Central memory CD8-positive, alpha-beta T cell (primary cell): Measurements from ENCODE around the gene TSEN54.

Source experiments
- ATAC-seq: fragments of 150-1000 bp; cut with Tn5 transposase; replicated peaks from 2 replicates; pipeline ENCODE4 v1.10.0; 2022; ENCODE audit warnings: mild to moderate bottlenecking, moderate FRiP score, moderate number of reproducible peaks; ENCODE audit not compliant: poor library complexity, severe bottlenecking; ENCODE audit errors: extremely low read depth
- DNase-seq, 2 donors: peaks; one replicate each; pipeline ENCODE4 v3.0.0; 2021; ENCODE audit warnings: low spot score in 2 of 2
- H3K27ac Mint-ChIP-seq: one replicate; pipeline ENCODE4 v1.8.0; 2022; ENCODE audit warnings: low read depth, mild to moderate bottlenecking, moderate library complexity, mixed read lengths
- H3K27me3 Mint-ChIP-seq: one replicate; pipeline ENCODE4 v1.8.0; 2022; ENCODE audit warnings: mixed read lengths
- H3K36me3 Mint-ChIP-seq: one replicate; pipeline ENCODE4 v1.8.0; 2022; ENCODE audit warnings: mild to moderate bottlenecking, moderate library complexity, mixed read lengths; ENCODE audit not compliant: insufficient read depth
- H3K4me1 Mint-ChIP-seq: one replicate; pipeline ENCODE4 v1.8.0; 2022; ENCODE audit warnings: mixed read lengths
- H3K4me3 Mint-ChIP-seq: one replicate; pipeline ENCODE4 v1.8.0; 2022; ENCODE audit warnings: mild to moderate bottlenecking, moderate library complexity, mixed read lengths
- H3K9me3 Mint-ChIP-seq: one replicate; pipeline ENCODE4 v1.8.0; 2022; ENCODE audit warnings: mixed read lengths

The TSEN54 gene

GRCh38 chr17:75521290-75521689, 5.0 kb downstream of the TSEN54 start:
- H3K36me3 Mint-ChIP-seq: peaks cover 24% of the 10 kb centered on the region
- H3K27me3 Mint-ChIP-seq: no peaks in the 10 kb centered on the region
- DNase-seq (no peak), ATAC-seq (no peak)
- H3K4me3 Mint-ChIP-seq: no peak overlapping the region
- H3K27ac Mint-ChIP-seq: no peak overlapping the region
- no peaks in the 10 kb centered on the region for H3K9me3 Mint-ChIP-seq
- H3K4me1 Mint-ChIP-seq: peaks cover 21% of the 10 kb centered on the region

GRCh38 chr17:75521951-75522727, 5.8 kb downstream of the TSEN54 start:
- no peak for ATAC-seq
- H3K27me3 Mint-ChIP-seq: no peaks in the 10 kb centered on the region
- no peak overlapping the region for H3K27ac Mint-ChIP-seq
- peaks cover 28% of the 10 kb centered on the region for H3K4me1 Mint-ChIP-seq
- H3K9me3 Mint-ChIP-seq: no peaks in the 10 kb centered on the region
- H3K36me3 Mint-ChIP-seq: peaks cover 28% of the 10 kb centered on the region
- no peak for DNase-seq
- H3K4me3 Mint-ChIP-seq: no peak overlapping the region

- Mint-ChIP-seq H3K9me3 (no peaks in the 10 kb centered on the region), H3K27ac (no peak overlapping the region), H3K4me1 (peaks cover 13% of the 10 kb centered on the region), H3K27me3 (no peaks in the 10 kb centered on the region), H3K4me3 (no peak overlapping the region), H3K36me3 (peaks cover 21% of the 10 kb centered on the region)
- no peak for ATAC-seq
- DNase-seq: no peak
These were observed 7.3 kb downstream of the TSEN54 start for GRCh38 chr17:75523647-75524046.

GRCh38 chr17:75524269-75524969, 8.1 kb downstream of the TSEN54 start:
- Mint-ChIP-seq H3K4me3 (peak overlapping the region; percentile 81), H3K4me1 (peaks cover 11% of the 10 kb centered on the region), H3K36me3 (peaks cover 18% of the 10 kb centered on the region), H3K9me3 (no peaks in the 10 kb centered on the region), H3K27me3 (no peaks in the 10 kb centered on the region), H3K27ac (no peak overlapping the region)
- no peak for ATAC-seq
- DNase-seq: no peak

- DNase-seq (peak; percentile 62 to 77), ATAC-seq (peak; percentile 90)
- Mint-ChIP-seq H3K9me3 (no peaks in the 10 kb centered on the region), H3K36me3 (peaks cover 14% of the 10 kb centered on the region), H3K4me1 (peaks cover 11% of the 10 kb centered on the region), H3K27me3 (no peaks in the 10 kb centered on the region), H3K27ac (no peak within 1 kb of the TSS), H3K4me3 (peak within 1 kb of the TSS; percentile 81)
These were observed 8.9 kb downstream of the TSEN54 start, which contains the start of gene LLGL2 for GRCh38 chr17:75524970-75525805. Gene LLGL2 (plus strand): TSS chr17:75525697. CDS start chr17:75543427, 17,730 bp downstream.

- Mint-ChIP-seq H3K4me3 (peak overlapping the region; percentile 81), H3K27ac (no peak overlapping the region), H3K4me1 (peaks cover 11% of the 10 kb centered on the region), H3K27me3 (no peaks in the 10 kb centered on the region), H3K36me3 (peaks cover 14% of the 10 kb centered on the region), H3K9me3 (no peaks in the 10 kb centered on the region)
- DNase-seq: no peak
- ATAC-seq: peak; percentile 24
These were observed 9.7 kb downstream of the TSEN54 start for GRCh38 chr17:75525806-75526554.

- peaks cover 20% of the 10 kb centered on the region for H3K36me3 Mint-ChIP-seq
- no peak for ATAC-seq
- H3K4me3 Mint-ChIP-seq: peak overlapping the region; percentile 81
- peaks cover 11% of the 10 kb centered on the region for H3K4me1 Mint-ChIP-seq
- no peak for DNase-seq
- no peaks in the 10 kb centered on the region for H3K27me3 Mint-ChIP-seq
- no peak overlapping the region for H3K27ac Mint-ChIP-seq
- no peaks in the 10 kb centered on the region for H3K9me3 Mint-ChIP-seq
These were observed 10.4 kb downstream of the TSEN54 start for GRCh38 chr17:75526555-75527270.

- no peaks in the 10 kb centered on the region for H3K27me3 Mint-ChIP-seq
- H3K27ac Mint-ChIP-seq: no peak overlapping the region
- ATAC-seq (no peak), DNase-seq (no peak)
- peaks cover 38% of the 10 kb centered on the region for H3K4me1 Mint-ChIP-seq
- H3K4me3 Mint-ChIP-seq: no peak overlapping the region
- H3K9me3 Mint-ChIP-seq: no peaks in the 10 kb centered on the region
- H3K36me3 Mint-ChIP-seq: peaks cover 27% of the 10 kb centered on the region
These were observed 14.8 kb downstream of the TSEN54 start for GRCh38 chr17:75530837-75531720.

GRCh38 chr17:75531721-75532072, 15.4 kb downstream of the TSEN54 start:
- ATAC-seq: no peak
- Mint-ChIP-seq H3K27ac (no peak overlapping the region), H3K4me3 (no peak overlapping the region), H3K4me1 (peaks cover 32% of the 10 kb centered on the region), H3K27me3 (no peaks in the 10 kb centered on the region), H3K36me3 (peaks cover 24% of the 10 kb centered on the region), H3K9me3 (no peaks in the 10 kb centered on the region)
- no peak for DNase-seq

- Mint-ChIP-seq H3K9me3 (no peaks in the 10 kb centered on the region), H3K4me1 (peaks cover 33% of the 10 kb centered on the region), H3K4me3 (peak overlapping the region; percentile 64), H3K27ac (peak overlapping the region; percentile 93), H3K27me3 (no peaks in the 10 kb centered on the region), H3K36me3 (peaks cover 32% of the 10 kb centered on the region)
- DNase-seq (peak; percentile 50 to 74), ATAC-seq (peak; percentile 99)
These were observed 18.8 kb downstream of the TSEN54 start for GRCh38 chr17:75535119-75535537.

- Mint-ChIP-seq H3K4me1 (peaks cover 37% of the 10 kb centered on the region), H3K36me3 (peaks cover 32% of the 10 kb centered on the region), H3K27ac (peak overlapping the region; percentile 93), H3K4me3 (peak overlapping the region; percentile 64), H3K9me3 (no peaks in the 10 kb centered on the region), H3K27me3 (no peaks in the 10 kb centered on the region)
- ATAC-seq (no peak), DNase-seq (no peak)
These were observed 19.5 kb downstream of the TSEN54 start for GRCh38 chr17:75535871-75536270.
